GM19023 (cell line): Measurements from ENCODE around the gene RSPO4.
"Not testable (repeated sequence)": the region's sequence is repeated elsewhere in the genome, so short reads cannot be mapped to it uniquely, and the experiment has no call there.

Source experiments
- ATAC-seq: cut with Tn5 transposase; IDR thresholded peaks from one replicate; pipeline ENCODE4 v1.9.1; 2021; ENCODE audit warnings: mild to moderate bottlenecking, moderate library complexity; ENCODE audit not compliant: unreplicated experiment

RSPO4 gene

DNA sequence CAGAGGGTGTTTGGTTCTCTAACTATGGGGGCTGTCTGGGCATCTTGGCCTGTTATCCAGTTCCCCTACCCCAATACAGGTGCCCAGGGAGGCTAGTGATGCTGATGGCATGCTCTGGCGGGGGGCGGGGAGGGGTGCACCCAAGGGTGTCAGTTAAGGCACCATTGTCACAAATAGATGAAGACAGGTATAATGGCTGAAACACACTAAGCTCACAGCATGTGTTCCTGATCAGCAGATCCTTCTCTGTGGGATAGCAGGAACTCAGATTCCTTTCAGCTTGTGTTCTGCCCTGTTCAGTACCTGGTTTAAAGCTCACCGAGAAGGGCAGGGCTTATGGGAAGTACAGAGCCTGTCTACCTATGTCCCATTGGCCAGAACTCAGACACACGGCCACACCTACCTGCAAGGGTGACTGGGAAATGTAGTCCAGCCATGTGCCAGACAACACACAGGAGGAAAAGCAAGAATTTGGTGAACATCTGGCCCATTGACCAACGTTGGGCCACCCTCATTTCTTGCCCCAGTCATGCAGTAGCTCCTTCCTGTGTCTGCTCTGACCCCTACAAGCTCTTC, 3.4 kb upstream of the RSPO4 start:
- no peak for ATAC-seq

DNA sequence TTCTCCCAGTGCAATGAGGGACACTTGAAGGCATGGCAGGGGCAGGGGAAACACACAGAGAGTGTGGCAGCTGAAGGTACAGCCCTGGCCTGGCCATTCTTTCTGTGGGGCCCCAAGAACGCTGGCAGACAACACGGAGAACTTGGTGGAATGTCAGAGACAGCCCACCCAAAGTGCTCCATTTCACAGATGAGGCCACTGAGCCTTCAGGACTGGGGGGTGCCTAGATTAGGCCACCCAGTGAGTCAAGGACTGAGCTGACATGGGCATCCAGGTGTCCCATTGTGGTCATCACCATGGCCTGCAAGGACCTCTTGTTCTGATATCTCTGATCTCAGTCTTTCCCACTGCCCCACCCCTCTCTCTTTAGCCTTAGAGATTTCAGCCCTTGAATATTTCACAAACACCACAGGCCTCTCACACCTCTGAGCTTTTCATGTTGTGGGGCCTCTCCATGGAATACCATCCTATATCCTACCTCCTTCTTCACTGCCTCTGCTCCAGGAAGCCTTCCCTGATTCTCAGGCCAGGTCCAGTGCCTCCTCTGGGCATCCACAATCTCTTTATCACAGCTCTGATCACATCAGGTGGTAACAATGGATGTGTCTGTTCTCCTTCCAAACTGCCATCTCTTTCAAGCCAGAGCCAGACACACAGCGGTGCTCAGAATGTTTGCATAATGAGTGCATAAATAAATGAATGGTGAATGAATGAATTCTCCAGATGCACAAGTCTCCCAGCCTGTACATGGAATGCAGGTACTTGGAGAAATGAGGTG, 2.0 kb upstream of the RSPO4 start:
- no peak for ATAC-seq

DNA sequence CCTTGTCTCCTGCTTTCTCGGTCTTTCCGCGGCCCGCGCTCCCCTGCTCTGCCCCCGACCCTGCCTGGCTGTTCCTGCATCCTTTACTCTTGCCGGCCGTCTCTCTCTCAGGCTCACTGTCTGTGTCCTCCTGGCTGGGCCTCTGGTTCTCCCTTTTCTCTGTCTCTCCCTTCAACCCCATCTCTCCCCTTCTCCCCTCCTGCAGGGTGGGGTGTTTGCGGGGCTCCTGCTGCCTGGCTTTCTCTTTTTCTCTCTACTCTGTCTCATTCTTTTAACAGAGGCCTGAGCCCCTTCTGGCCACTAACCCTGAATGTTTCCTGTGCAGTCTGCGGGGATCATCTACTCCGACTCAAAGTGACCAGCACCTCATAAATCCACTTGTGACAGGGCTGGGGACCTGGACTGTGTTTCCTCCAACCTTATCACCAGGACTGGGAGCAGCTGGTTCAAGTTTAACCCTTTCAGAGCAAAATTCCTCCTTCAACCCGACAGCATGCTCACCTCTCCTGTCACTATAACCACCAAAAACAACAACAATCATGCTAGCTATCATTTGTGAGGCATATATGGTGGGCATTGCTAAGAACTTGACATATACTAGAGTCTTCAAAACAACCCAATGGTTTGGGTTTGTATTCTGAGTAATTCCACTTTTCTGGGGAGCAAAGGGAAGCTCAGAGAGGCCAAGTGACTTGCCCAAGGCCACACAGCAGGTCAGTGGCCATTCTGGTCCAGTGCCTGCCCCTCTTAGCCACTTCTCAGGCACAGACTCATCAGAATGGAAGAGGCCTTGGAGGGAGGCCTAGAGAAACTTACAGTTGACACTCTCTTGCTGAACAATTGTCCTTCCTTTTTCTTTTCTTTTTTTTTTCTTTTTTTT, 811 bp upstream of the RSPO4 start:
- ATAC-seq, result no peak

DNA sequence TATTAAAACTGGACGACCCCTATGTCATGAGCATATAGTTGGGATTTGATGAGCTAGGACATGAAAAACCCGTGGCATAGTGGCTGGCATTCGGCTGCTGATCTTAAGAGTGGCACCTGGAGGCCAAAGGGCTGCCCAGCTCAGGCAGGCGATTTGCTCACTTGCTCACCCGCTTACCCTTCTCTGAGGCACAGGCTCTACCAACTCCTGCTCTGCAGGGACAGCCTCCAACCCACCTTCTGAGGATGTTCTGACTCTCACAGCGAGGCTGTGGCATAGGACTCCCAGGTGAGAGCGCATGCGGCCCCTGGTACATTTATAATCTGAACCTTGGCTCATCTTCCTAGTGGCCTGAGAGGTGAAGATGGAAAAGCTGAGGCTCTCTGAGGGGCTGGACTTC, 995 bp downstream of the RSPO4 start:
- no peak for ATAC-seq

DNA sequence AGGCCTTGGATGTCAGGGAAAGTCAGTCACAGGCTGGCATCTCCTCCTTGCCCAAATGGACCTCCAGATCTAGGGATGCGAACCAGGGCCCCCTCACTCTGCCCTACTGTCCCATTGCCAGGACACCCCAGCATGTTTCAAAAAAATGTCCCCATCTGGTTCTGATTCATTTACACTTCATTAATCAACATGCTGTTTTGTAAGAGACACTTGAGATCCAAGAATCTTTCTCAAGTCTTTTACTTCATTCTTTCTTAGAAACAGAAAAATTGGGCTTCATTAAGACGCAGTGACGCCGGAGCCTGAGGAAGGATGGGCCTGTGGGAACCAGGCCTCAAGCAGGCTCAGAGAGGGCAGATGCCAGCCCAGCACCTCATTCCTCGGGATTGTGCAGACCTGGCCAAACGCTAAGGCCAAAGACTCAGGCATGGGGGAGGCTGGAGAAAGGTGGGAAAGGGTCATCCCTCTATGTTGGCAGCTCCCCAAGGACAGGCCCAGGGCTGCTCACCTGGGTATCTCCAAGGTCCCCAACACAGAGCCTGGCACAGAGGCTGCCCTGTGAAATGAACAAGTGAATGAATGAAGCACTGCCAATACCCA, 3.8 kb downstream of the RSPO4 start:
- ATAC-seq, result no peak

DNA sequence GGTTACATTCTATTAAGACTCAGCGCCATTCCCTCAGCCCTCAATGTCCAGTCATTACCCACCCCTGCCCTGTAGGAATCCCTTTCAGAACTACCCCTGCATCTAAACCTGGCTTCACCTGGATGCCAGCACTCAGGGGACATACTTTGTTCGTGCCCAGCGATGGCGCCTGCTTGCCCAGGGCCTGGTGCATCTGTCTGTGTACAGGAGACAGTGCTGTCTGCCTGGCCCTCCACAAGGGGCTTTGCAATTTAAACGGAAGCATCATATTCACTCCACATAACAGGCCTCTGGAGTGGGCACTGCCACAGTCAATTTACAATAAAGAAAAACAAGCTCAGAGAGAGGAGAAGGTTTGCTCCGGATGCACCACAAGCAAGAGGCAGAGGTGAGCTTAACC, 4.6 kb downstream of the RSPO4 start:
- no peak for ATAC-seq

DNA sequence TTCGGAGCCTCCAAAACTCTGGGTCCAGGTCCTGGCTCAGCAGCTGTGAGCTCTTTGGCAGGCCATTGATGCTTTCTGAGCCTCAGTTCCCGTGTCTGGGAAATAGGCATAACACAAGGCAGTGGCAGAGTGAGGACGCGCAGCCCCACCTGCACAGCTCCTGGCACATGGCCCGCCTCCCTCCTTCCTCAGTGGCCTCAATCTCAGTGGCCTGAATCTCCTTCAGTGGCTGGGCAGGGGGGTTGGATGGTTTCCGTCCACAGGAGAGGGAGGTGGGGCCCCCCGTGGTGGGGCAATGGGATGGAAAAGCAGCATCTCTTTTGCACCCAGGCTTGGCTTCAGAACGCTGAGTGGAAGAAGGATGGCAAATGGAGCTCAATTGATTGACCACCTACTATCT, 5.1 kb downstream of the RSPO4 start:
- ATAC-seq, result no peak

DNA sequence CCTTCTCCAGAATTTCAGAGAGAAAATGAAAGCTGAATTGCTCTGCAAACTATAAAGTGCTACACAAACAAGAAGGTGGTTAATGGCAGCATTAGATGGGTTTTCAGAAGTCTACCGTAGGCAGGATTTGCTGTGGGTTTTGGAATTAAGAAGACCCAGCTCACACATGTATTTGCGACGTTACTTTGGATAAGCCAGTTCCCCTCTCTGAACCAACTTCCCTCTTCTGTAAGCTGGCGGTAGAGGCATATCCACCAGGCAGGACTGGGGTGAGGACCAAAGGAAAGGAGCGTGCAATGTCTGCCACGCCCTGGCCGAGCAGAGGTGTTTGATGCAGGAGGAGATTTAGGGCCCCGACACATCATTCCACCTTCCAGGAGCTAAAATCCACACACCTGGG, 6.9 kb downstream of the RSPO4 start:
- no peak for ATAC-seq

DNA sequence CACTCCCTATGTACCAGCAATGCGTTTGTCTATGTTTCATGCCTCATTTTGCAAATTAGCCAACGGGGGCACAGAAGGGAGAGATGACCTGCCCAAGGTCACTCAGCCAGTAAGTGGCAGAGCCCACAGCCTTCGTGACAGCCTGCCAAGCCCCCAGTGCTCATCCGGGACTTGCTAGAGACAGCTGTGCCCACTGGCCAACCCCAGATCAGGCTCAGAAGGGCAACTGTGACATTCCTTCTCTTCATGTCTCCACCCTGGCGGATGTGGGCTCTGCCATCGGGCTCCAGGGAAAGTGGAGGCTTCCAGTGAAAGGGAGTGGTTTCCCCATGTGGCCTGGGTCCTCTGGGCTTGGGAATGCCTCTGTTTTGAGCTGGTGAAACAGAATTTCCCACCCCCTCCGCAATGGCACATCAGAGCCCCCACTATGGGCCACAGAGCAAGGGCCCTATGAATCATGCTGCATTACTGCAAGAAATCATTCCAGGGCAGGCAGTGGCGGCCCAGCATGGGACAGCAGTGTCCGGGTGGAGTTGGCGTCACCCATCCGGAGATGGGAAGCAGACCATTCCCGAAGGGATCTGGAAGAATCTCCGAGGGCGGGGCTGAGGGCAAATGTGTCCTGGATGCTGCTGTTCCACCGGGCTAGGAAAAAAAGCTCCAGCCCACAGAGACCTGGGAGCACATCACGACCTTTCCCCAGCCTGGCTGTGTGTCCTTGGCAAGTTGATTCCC, 9.1 kb downstream of the RSPO4 start:
- ATAC-seq, result no peak

DNA sequence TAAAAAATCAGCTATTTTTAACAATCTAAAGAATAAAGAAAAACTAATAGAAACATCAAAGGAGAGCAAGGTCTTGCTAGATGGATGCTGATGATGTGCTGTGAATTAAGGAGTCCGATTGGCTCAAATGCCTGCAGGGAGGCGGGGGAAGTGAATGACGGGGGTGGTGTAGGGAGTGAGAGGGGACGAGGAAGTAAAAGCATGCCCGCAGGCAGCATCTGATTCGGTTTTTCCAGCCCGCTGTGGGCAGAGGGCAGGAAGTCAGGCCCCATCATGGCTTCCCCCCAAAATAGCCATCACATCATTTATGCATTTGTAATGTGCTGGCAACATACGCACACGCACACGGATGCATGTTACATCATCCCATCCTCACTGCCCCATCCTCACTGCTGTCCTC, 10.3 kb downstream of the RSPO4 start:
- no peak for ATAC-seq

DNA sequence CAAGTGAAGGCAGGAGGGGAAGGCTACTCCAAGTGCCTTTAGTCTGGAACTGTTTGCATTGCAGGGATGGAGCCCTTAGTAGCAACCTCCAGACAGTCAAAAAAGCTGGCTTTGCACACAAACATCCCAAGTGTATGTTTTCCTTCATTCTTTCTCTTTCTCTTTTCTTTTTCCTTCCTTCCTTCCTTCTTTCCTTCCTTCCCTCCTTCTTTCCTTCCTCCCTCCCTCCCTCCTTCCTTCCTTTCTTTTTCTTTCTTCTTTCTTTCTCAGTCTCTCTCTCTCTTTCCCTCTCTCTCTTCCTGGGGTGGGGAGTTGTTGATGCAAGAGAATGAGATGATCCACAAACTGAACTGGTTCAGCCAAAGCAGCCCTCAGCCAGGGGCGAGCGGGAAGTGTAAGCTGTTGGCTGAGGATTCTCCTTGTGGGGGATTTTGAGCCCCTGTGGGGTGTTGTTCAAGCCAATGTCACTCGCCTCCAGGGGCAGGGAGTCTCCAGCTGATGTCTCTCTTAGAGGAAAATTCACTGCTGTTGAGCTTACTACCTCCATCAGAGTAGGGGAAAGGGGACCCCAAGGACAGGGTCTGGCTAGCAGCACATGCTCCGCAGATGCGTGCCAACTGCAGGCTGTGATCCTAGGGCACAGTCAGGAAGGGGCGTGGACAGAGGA, 11.7 kb downstream of the RSPO4 start:
- no peak for ATAC-seq

DNA sequence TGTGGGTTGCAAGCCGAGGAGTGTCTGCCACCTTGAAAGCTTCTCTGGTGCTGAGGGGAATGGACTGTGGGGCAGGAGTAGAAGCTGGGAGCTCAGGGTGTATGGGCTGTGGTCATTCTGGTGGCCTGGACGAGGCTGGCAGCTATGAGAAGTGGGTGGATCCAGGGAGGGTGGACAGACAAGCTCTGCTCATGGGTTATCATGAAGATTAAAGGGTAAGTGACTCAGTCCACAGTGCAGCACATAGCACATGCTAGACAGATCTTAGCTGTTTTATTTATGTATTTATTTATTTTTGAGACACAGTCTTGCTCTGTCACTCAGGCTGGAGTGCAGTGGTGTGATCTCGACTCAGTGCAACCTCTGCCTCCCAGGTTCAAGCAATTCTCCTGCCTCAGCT, 13.8 kb downstream of the RSPO4 start:
- ATAC-seq, result no peak

DNA sequence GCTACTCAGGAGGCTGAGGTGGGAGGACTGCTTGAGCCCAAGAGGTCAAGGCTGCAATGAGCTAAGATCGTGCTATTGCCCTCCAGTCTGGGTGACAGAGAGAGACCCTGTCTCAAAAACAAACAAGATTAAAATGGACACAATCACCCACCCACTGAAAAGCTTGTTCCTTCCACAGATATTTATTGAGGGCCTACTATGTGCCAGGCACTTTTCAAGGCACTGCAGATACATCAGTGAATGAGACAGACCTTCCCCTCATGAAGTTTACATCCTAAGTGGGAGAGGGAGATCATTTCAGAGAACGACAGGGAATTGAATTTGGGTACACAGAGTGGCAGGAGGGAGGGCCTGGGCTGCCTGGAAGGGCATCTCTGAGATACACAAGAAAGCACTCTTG, 14.4 kb downstream of the RSPO4 start:
- ATAC-seq, result no peak

DNA sequence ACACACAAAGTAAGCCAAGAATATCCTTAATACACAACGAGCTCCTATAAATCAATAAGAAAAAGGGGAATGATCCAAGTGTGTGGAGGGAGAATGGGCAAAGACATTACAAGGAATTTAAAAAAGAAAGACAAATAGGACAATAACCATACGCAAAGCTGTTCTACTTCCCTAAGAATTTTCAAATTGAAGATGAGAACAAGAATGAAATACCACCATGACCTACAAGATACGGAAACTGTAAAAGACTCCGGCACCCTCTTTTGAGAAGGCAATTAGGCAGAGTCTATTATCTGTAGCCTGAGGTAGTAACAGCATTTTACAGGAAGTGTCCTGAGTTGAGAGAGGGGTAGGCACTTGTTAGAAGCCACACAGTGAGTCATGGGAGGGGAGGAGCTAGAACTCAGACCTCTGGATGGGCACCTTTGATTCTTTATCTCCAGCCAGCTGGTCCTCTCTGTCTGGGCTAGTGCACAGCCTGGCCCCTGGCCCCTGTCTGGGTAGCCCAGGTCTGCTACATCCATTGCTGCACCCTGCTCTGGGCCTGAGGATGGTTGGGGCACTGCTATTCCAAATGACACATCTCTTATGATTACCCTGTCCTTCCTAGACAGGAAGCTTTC, 15.3 kb downstream of the RSPO4 start:
- no peak for ATAC-seq

DNA sequence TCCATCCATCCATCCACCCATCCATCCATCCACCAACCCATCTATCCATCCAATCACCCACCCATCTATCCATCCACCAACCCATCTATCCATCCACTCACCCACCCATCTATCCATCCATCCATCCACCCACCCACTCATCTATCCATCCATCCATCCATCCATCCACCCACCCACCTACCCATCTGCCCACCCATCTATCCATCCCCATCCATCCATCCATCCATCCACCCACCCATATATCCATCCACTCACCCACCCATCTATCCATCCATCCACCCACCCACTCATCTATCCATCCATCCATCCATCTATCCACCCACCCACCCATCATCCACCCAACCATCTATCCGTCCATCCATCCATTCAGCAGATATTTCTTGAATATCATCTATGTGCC, 17.1 kb downstream of the RSPO4 start:
- ATAC-seq, result not testable (repeated sequence)

DNA sequence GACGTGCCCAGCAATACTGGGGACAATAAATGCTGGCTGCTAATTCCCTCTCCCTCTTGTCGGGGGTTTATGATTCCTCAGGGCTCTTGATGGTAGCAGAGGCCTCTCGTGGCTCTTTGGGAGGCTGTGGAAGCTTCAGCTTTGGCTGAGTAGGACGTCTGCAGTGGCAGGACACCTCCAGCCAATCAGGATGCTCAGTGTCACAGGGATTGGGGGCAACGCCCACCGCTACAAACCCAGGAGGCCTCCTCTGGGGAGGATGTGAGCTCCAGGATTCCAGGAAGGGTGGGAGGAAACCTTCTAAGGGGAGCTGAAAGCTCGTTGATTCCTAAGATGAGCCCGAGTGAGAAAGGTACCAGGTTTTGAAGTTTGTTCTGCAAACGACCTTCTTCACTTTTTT, 19.4 kb downstream of the RSPO4 start:
- ATAC-seq, result no peak

DNA sequence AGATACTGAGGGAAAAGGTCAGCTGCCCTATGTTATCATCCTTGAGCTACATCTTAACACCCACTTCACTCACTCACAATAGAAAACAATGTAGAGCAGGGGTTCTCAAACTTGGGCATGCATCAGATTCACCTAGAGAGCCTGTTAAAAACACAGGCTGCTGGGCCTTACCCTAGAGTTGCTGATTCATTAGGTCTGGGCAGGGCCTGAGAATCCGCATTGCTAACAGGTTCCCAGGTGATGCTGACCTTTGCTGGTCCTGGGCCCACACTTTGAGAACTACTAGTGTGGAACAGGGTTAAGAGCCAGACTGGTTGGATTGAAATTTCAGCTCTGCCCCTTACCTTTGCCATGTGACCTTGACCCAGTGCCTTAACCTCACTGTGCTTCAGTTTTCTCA, 25.1 kb downstream of the RSPO4 start:
- ATAC-seq, result no peak

DNA sequence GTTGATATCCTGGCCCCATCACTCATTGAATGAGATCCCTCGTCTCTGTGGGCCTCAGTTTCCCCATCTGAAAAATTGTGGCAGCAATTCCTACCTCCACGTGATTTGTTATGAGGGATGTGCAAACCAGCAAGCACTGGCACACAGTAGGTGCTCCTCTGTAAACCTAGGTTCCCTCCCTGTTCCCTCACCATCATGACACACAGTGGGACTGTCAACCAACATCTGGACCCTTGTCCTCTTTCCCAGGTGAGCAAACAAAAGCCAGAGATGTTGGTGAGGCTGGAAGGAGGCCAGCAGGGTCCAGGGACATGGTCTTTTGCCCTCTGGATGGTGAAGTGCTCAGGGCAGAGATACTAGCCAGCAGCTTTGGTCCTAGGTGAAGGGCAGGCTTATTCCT, 26.1 kb downstream of the RSPO4 start:
- ATAC-seq, result no peak

DNA sequence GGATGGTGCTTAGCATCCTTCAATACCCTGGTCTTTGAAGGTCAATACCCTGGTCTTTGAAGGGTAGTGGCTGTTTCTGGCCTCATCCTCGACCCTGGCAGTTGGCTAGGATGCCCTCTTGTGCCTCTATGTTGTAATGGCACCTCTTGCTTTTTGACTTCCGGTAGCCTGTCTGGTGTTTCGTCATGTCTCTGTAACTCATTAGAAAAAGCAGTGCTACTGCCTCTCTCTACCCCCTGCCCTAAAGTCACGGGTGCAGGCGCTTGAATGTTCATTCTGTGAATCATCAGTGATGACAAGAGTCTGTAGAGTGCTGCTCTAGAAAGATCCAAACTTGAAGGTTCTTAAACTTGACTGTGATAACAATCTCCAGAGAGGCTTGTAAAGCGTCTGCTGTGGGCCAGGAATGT, 28.3 kb downstream of the RSPO4 start:
- ATAC-seq, result no peak

DNA sequence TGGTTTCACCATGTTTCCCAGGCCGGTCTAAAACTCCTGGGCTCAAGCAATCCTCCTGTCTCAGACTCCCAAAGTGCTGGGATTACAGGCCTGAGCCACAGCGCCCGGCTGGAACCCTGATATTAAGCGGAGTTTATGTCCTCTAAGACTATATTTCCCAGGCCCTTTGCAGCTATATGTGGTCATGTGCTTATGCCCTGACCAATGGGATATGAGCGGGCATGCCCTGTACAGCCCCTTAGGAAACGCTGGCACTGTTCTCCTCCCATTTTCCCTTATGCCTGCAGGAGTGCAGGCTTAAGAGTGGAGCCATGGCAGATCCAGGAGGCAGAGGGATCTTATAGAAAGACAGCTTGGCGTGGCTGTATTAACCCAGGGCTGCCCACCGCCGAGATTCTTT, 29.9 kb downstream of the RSPO4 start:
- no peak for ATAC-seq
